ENCODE data around the gene KCNG1.

KCNG1 gene

DNA sequence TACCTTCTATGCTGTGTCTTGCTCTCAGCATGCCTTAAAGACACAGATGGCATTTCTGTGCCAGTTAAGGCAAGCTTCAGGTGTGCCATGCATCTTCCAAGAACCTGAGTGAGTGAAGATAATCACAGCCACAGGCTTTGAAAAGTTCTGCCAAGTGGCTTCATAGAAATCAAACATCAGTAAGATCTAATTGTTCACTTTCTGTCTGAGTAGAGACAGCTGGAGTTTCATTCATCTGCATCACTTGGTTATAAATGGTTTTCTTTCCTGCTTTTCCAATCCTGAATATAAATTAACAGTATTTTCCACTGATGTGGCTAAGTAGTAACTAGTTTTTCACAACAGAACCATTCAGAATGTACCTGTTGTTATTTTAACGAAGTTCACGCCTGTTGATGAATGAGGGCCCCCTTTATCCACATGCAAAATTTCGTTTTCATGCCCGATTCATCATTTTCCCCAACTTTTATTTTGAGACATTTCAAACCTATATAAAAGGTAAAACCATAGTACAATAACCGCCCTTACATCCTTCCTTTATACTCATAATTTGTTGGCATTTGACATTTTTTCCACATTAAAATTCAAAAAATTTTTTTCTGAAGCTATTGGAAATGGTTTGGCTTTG, 38.6 kb upstream of the KCNG1 start:
- Histone ChIP-seq H3K36me3 (ENCODE audit: control insufficient read depth in 4 of 4, insufficient read depth in 4 of 4, low read length in 3 of 4) (no peaks in the 10 kb centered on the region), H3K9me3 (ENCODE audit: control extremely low read depth in 1 of 5, control insufficient read depth in 4 of 5, insufficient read depth in 2 of 5, low read depth in 1 of 5, low read length in 4 of 5) (peaks cover 0 to 6% (median 0%) of the 10 kb centered on the region in 5 experiments), H3K27me3 (replicated peaks in 2 of 5; ENCODE audit: control insufficient read depth in 4 of 5, insufficient read depth in 5 of 5, low read length in 4 of 5) (peaks cover 2 to 51% (median 12%) of the 10 kb centered on the region in 5 experiments), H3K4me1 (ENCODE audit: control extremely low read depth in 1 of 4, control insufficient read depth in 4 of 4, insufficient read depth in 4 of 4, low read length in 3 of 4) (no peaks in the 10 kb centered on the region), H3K4me3 (ENCODE audit: control insufficient read depth in 1 of 7, extremely low read depth in 1 of 7, insufficient read depth in 4 of 7, low read depth in 2 of 7, low read length in 6 of 7) (no peak overlapping the region), H3K27ac (ENCODE audit: insufficient read depth in 1 of 2, low read depth in 1 of 2, low read length in 2 of 2, poor library complexity in 1 of 2, severe bottlenecking in 2 of 2) (no peak overlapping the region)
- WGBS (ENCODE audit: insufficient coverage): 84% methylated on average over 4 of the region's 5 CpGs
- ChIA-PET CTCF (interaction anchor here (0.9 to 1.1 kb wide), 2 partner anchors 72 to 74 kb away, joined by 3 read pairs; no protein-coding TSS in a partner anchor), POLR2A (no interaction called here)
- DNase-seq: no peak

DNA sequence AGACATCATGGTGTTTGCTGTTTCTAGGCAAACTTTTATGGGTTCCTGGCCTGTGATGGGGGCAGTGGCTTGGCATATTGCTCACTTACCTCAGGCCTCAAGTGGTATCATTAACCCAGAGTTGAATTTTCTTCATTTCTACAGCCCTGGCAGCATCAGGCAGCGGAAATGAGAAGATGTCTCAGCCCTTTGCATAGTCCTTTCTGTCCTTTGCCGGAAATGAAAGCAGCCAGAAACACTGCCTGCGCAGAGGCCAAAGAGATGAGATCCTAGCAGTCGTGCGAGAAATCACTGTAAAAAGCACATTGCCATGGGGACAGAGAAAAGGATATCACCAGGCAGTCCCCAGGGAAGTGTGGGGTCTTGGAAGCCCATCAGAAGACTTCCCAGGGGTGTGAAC, 37.4 kb upstream of the KCNG1 start:
- Histone ChIP-seq H3K4me3 (ENCODE audit: control insufficient read depth in 1 of 7, extremely low read depth in 1 of 7, insufficient read depth in 4 of 7, low read depth in 2 of 7, low read length in 6 of 7) (no peak overlapping the region), H3K9me3 (ENCODE audit: control extremely low read depth in 1 of 5, control insufficient read depth in 4 of 5, insufficient read depth in 2 of 5, low read depth in 1 of 5, low read length in 4 of 5) (peaks cover 0 to 3% (median 0%) of the 10 kb centered on the region in 5 experiments), H3K27me3 (replicated peaks in 2 of 5; ENCODE audit: control insufficient read depth in 4 of 5, insufficient read depth in 5 of 5, low read length in 4 of 5) (peaks cover 2 to 53% (median 12%) of the 10 kb centered on the region in 5 experiments), H3K27ac (ENCODE audit: insufficient read depth in 1 of 2, low read depth in 1 of 2, low read length in 2 of 2, poor library complexity in 1 of 2, severe bottlenecking in 2 of 2) (no peak overlapping the region), H3K4me1 (ENCODE audit: control extremely low read depth in 1 of 4, control insufficient read depth in 4 of 4, insufficient read depth in 4 of 4, low read length in 3 of 4) (no peaks in the 10 kb centered on the region), H3K36me3 (ENCODE audit: control insufficient read depth in 4 of 4, insufficient read depth in 4 of 4, low read length in 3 of 4) (no peaks in the 10 kb centered on the region)
- WGBS (ENCODE audit: insufficient coverage): 98% methylated on average over 4 of the region's 5 CpGs
- no peak for DNase-seq
- ChIA-PET CTCF (no interaction called here), POLR2A (no interaction called here)

DNA sequence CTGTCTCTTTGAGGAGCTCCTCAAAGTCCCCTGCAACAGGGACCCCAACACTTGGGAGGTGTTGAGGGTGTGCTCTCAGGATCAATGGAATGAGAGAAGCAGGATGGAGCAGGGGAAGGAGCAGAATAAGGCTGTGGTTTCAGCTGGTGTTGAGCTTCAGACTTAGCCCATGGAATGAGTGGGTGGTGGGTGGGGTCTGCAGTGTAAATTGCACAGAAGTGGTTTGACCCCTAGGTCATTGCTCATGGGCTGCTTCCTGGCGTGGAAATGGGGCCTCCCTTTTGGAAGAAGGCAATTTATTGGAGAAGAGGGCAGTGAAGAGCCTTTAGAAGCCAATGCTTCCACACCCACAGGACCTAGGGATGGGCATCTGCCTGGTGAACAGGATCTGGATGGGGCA, 37.0 kb upstream of the KCNG1 start:
- Histone ChIP-seq H3K27ac (ENCODE audit: insufficient read depth in 1 of 2, low read depth in 1 of 2, low read length in 2 of 2, poor library complexity in 1 of 2, severe bottlenecking in 2 of 2) (no peak overlapping the region), H3K27me3 (replicated peaks in 2 of 5; ENCODE audit: control insufficient read depth in 4 of 5, insufficient read depth in 5 of 5, low read length in 4 of 5) (peaks cover 2 to 53% (median 12%) of the 10 kb centered on the region in 5 experiments), H3K9me3 (ENCODE audit: control extremely low read depth in 1 of 5, control insufficient read depth in 4 of 5, insufficient read depth in 2 of 5, low read depth in 1 of 5, low read length in 4 of 5) (peaks cover 0 to 3% (median 0%) of the 10 kb centered on the region in 5 experiments), H3K4me3 (ENCODE audit: control insufficient read depth in 1 of 7, extremely low read depth in 1 of 7, insufficient read depth in 4 of 7, low read depth in 2 of 7, low read length in 6 of 7) (no peak overlapping the region), H3K36me3 (ENCODE audit: control insufficient read depth in 4 of 4, insufficient read depth in 4 of 4, low read length in 3 of 4) (no peaks in the 10 kb centered on the region), H3K4me1 (ENCODE audit: control extremely low read depth in 1 of 4, control insufficient read depth in 4 of 4, insufficient read depth in 4 of 4, low read length in 3 of 4) (no peaks in the 10 kb centered on the region)
- CTCF ChIA-PET: no interaction called here
- POLR2A ChIA-PET: no interaction called here
- DNase-seq: no peak
- WGBS (ENCODE audit: insufficient coverage): no CpG with 5 or more reads among the region's 1 CpG

DNA sequence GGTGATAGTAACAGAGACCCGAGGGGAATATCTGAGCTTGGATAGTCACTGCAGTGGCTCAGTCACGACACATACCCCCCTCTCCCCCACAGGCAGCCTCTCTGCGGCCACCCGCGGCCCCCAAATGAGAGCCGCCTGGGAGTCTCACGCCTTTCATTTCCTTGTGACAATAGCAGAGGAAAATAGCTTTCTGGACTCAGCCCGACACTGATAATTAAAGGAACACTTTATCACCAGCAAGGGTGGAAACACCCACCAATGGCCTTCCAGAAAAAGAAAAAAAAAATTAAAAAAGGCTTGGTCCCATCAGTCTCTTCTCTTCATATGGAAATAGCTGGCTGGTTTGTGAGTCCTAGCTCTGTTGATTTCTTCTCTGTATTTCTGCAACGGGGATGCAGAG, 35.1 kb upstream of the KCNG1 start:
- Histone ChIP-seq H3K27ac (ENCODE audit: insufficient read depth in 1 of 2, low read depth in 1 of 2, low read length in 2 of 2, poor library complexity in 1 of 2, severe bottlenecking in 2 of 2) (no peak overlapping the region), H3K9me3 (ENCODE audit: control extremely low read depth in 1 of 5, control insufficient read depth in 4 of 5, insufficient read depth in 2 of 5, low read depth in 1 of 5, low read length in 4 of 5) (peaks cover 0 to 3% (median 0%) of the 10 kb centered on the region in 5 experiments), H3K4me3 (ENCODE audit: control insufficient read depth in 1 of 7, extremely low read depth in 1 of 7, insufficient read depth in 4 of 7, low read depth in 2 of 7, low read length in 6 of 7) (no peak overlapping the region), H3K36me3 (ENCODE audit: control insufficient read depth in 4 of 4, insufficient read depth in 4 of 4, low read length in 3 of 4) (no peaks in the 10 kb centered on the region), H3K4me1 (ENCODE audit: control extremely low read depth in 1 of 4, control insufficient read depth in 4 of 4, insufficient read depth in 4 of 4, low read length in 3 of 4) (no peaks in the 10 kb centered on the region), H3K27me3 (replicated peaks in 2 of 5; ENCODE audit: control insufficient read depth in 4 of 5, insufficient read depth in 5 of 5, low read length in 4 of 5) (peaks cover 2 to 63% (median 10%) of the 10 kb centered on the region in 5 experiments)
- ChIA-PET CTCF (no interaction called here), POLR2A (no interaction called here)
- WGBS (ENCODE audit: insufficient coverage): 43% methylated on average over 7 of the region's 9 CpGs
- DNase-seq: no peak

DNA sequence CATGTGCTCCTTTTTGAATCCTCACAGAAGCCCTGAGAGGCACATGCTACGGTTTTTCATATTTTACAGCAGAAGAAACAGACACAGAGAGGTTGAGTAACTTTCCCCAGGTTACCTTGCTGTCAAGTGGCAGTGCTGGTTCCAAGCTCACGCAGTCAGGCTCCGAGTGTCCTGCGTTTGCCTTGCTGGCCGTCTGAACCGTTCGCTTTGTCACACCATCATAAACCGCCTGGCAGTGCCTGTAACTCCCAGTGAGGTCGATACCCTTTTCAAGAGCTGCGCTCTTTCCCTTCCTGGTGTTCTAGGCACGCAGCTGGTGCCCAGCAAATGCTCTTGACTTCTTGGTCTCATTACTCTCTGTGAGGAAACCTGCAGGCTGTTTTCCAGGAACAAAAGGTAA, 31.3 kb upstream of the KCNG1 start:
- 86% methylated on average over 11 of the region's 11 CpGs for WGBS (ENCODE audit: insufficient coverage)

DNA sequence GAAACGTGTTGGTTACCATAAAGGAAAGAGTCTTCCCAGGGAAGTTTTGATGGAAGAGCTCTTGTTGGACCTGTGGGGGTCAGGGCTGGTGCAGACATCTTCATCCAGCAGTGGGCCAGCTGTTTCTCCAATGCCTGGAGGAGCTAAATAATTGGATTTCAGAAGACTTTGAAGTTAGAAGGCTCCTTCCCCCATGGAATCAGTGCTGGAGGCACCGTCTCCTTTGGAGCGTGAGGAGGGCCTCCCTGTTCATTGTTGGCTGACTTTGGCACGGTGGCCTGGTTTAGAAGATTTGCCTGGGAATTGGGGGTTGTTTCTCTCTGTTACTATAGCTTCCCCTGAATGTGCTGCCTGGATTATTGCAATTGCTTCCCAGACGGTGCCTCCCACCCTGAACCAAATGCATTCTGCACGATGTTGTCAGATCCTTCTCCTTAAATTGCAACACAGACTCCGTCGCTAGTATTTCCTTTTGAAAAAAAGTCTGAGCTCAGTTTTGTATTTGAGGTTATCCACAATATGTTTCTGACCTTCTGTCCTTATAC, 27.7 kb upstream of the KCNG1 start:
- ChIA-PET CTCF (interaction anchor here (1.4 kb wide), 1 partner anchor 17 kb away, joined by 4 read pairs; no protein-coding TSS in a partner anchor), POLR2A (no interaction called here)
- H3K27ac ChIP-seq (ENCODE audit: insufficient read depth in 1 of 2, low read depth in 1 of 2, low read length in 2 of 2, poor library complexity in 1 of 2, severe bottlenecking in 2 of 2): no peak overlapping the region
- peaks cover 0 to 7% (median 5%) of the 10 kb centered on the region in 5 experiments for H3K9me3 ChIP-seq (ENCODE audit: control extremely low read depth in 1 of 5, control insufficient read depth in 4 of 5, insufficient read depth in 2 of 5, low read depth in 1 of 5, low read length in 4 of 5)
- H3K27me3 ChIP-seq (replicated peaks in 2 of 5; ENCODE audit: control insufficient read depth in 4 of 5, insufficient read depth in 5 of 5, low read length in 4 of 5): peaks cover 7 to 57% (median 19%) of the 10 kb centered on the region in 5 experiments
- H3K4me1 ChIP-seq (ENCODE audit: control extremely low read depth in 1 of 4, control insufficient read depth in 4 of 4, insufficient read depth in 4 of 4, low read length in 3 of 4): no peaks in the 10 kb centered on the region
- H3K36me3 ChIP-seq (ENCODE audit: control insufficient read depth in 4 of 4, insufficient read depth in 4 of 4, low read length in 3 of 4): no peaks in the 10 kb centered on the region
- DNase-seq: no peak
- WGBS (ENCODE audit: insufficient coverage): 42% methylated on average over 4 of the region's 8 CpGs
- H3K4me3 ChIP-seq (ENCODE audit: control insufficient read depth in 1 of 7, extremely low read depth in 1 of 7, insufficient read depth in 4 of 7, low read depth in 2 of 7, low read length in 6 of 7): no peak overlapping the region

More for the DNA sequence above, 31.3 kb upstream of the KCNG1 start:
- Histone ChIP-seq H3K27ac (ENCODE audit: insufficient read depth in 1 of 2, low read depth in 1 of 2, low read length in 2 of 2, poor library complexity in 1 of 2, severe bottlenecking in 2 of 2) (no peak overlapping the region), H3K4me1 (ENCODE audit: control extremely low read depth in 1 of 4, control insufficient read depth in 4 of 4, insufficient read depth in 4 of 4, low read length in 3 of 4) (no peaks in the 10 kb centered on the region), H3K27me3 (replicated peaks in 2 of 5; ENCODE audit: control insufficient read depth in 4 of 5, insufficient read depth in 5 of 5, low read length in 4 of 5) (peaks cover 7 to 78% (median 26%) of the 10 kb centered on the region in 5 experiments), H3K36me3 (ENCODE audit: control insufficient read depth in 4 of 4, insufficient read depth in 4 of 4, low read length in 3 of 4) (no peaks in the 10 kb centered on the region), H3K4me3 (ENCODE audit: control insufficient read depth in 1 of 7, extremely low read depth in 1 of 7, insufficient read depth in 4 of 7, low read depth in 2 of 7, low read length in 6 of 7) (no peak overlapping the region), H3K9me3 (ENCODE audit: control extremely low read depth in 1 of 5, control insufficient read depth in 4 of 5, insufficient read depth in 2 of 5, low read depth in 1 of 5, low read length in 4 of 5) (peaks cover 0 to 3% (median 0%) of the 10 kb centered on the region in 5 experiments)
- ChIA-PET POLR2A (no interaction called here), CTCF (no interaction called here)
- DNase-seq: no peak
